Activated CD4-positive, alpha-beta T cell treated with anti-CD3 and anti-CD28 coated beads, Interleukin-10, Interleukin-2, amounts not matched to agents 100 ng/mL and 50 ng/mL, durations not matched to agents 16 hours and 8 hours (primary cell): ENCODE data around the gene ZBTB47.

Experiments
- DNase-seq: peaks from one replicate; pipeline ENCODE4 v3.0.0-alpha.2; 2020

The ZBTB47 gene

DNA sequence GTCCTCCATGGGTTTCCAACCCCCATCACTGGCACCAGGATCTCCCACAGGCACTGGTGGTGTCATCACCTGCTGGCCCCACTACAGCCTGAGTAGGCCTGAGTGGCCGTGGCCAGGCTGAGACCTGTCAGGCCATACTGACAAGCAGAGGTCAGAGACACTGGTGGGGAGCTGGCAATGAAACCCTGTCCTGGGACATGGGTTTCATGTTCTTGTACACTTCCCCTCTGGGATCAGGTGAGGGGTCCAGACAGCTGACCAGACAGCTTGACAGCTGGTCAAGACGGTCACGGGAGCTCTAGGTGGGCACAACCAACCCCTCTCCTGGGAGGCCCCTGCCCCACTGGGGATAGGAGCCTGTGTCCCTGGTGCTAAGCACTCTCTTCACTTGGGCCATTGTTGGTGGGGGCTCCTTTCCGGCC lies 13.1 kb downstream of the ZBTB47 start:
- DNase-seq, result no peak

DNA sequence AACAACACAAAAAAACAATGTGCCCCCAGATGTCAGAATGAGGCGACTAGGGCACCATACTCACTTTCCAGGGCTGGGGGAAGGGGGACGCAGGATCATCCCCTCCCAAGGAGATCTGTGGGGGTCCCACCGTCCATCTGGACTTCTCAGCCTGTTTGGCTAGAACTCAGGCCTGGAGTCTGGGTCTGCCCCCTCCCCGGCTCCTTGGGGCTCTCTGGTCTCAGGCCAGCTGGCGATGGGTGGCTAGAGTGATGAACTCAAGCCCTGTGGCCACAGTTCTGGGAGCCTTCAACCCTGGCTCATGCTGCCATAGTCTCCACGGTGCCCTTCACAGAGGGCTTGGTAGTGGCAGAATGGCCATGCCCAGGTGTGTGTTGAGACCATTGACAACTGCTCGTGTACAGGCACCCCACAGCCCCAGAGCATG lies 13.6 kb downstream of the ZBTB47 start:
- no peak for DNase-seq

DNA sequence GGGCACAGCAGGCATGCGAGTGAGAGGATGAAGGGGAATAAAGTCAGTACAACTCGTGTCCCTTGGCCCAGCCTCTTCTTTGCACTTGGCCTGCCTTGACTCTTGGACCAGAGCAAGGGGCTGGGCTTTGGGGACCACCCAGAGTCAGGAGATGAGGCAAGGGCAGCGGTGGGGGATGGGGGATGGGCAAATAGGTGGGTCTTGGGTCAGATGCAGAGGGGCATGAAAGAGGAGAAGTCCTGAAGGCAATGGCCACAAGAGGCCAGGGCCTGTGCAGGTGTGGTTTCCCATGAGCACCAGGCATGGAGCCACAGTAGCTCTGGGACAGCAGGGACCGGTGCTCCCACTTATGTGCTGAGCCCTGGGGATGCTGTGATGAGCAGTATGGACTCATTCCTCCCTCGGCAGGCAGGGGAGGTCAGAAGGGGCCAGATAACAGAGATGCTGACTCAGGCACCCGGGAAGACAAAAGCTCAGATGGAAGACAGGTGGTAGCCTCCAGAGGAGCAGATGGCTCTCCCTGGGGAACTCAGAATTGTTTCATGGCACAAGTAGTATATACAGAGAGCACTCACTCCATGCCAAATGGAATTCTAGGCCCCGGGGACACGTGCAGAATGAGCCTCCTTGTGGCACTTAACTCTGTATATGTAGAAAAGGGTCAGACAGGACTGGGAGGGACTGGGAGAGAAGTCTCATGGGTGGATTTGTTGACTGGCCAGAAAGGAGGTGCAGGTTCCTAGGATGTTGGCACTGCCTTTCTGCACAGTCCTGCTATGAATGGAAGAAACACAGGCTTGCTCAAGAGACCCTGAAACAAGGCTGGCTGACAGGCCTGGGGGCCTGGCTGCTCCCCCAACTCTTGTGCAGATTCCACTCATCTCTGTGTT lies 14.3 kb downstream of the ZBTB47 start:
- DNase-seq, result no peak

DNA sequence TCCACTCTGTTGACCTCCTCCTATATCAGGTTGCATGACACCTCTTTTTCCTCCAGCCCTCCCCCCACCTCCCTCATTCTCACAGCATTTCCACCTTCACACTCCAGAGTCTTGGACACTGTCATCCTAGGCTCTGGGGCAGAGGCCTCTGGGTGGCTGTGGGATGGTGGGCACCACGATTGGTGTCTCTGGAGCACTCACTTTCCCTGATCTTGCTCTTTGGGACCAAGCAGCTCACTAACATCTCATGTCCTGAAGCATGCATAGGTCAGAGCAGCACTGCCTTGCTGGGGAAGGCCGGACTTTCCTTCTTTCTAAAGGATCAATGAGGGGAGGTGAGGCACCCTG lies 14.9 kb downstream of the ZBTB47 start:
- no peak for DNase-seq

DNA sequence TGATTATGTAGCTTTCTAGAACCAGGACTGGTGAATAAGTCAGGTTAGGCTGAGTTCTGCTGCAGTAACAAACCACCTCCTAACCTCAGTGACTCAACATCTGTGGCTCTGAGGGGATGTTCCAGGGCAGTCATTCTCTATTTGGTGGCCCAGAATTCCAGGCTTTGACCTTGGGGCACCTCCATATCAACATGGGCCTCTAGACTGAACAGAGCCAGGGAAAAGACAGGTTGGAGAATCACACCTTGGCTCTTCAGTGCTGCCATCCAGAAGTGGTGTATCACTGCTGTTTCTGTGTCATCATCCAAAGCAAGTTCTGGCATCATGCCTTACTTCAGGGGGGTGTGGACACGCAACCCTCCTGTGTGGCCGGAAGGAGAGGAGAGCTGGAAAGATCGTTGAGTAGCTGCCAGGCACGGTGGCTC lies 15.3 kb downstream of the ZBTB47 start:
- no peak for DNase-seq

DNA sequence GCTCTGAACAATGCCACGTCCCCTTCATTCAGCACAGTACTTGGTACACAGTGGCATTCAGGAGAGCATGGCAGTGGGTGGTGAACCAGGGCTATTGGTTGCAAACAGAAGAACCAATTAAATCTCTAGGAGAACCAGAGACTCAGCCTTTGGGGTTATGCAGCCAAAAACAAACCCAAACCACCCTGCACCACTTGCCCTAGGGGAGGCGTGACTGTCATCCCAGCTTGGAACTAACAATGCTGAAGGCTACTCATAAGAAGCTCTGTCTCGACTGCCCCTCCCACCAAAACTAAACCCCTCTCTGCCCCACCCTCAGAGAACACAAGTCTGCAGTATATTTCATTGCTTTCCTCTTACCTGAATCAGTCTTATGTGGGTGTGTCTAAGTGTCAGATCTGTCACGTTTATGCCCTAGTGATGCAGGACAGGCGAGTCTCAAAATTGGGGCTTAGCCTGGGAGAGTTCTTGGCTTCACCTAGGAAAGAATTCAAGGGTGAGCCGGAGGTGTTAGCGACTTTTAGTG lies 16.6 kb downstream of the ZBTB47 start:
- DNase-seq, result no peak

DNA sequence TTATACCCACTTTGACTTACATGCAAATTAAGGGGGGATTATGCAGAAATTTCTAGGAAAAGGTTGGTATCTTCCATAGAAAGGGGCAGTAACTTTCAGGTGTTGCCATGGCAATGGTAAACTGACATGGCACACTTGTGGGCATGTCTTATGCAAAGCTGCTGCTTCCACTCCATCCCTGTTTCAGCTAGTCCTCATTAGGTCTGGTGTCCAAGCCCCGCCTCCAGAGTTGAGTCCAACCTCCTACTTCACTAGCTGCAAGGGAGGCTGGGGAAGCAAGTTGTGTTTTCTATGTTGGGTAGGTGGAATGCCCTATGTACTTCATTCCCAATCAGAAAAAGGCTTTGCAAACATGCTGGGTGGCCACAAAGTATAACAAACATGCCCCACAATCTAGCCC lies 17.2 kb downstream of the ZBTB47 start:
- no peak for DNase-seq

DNA sequence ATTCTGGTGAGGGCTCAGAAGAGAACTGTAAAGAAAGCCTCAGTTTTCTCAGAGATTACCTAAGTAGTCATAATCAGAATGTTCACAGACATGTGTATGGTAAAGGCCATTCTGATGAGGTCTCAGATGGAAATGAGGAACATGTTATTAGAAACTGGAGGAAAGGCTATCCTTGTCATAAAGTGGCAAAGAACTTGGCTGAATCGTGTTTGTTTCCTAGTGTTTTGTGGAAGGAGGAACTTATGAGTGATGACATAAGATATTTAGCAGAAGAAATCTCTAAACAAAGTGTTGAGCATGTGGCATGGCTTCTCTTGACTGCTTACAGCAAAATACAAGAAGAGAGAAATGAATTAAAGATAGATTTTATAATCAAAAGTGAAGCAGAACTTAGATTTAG lies 19.0 kb downstream of the ZBTB47 start:
- no peak for DNase-seq

DNA sequence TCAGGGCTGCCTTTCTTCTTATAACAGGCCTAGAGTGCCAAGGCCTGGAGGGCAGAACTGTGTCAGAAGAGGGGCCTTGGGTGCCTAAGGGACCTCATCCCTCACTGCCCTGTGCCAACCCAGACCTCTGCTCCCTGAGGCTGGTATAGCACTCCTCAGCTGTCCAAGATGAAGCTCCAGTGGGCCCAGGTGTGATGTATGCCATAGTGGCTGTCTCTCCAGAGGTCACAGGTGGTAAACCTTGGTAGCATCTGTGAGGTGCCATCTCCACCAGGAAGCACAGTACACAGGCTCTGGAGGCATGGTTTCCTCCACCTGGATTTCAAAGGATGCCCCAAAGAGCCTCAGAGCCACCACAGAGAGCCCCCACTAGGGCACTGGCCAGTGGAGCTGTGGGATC lies 19.6 kb downstream of the ZBTB47 start:
- DNase-seq, result no peak

DNA sequence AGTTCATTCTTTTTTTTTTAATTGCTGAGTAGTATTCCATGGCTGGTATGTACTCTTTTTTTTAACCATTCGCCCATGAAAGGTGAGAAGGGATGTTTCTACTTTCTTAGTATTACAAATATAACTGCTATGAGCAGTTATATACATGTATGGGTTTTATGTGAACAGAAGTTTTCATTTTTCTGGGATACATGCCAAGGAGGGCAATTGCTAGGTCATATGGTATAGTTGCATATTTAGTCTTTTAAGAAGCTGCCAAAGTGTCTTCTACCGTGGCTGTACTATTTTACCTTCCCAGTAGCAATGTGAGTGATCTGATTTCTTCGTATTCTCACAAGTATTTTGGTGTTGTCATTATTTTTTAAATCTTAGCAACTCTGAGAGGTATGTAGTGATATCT lies 20.6 kb downstream of the ZBTB47 start:
- no peak for DNase-seq

DNA sequence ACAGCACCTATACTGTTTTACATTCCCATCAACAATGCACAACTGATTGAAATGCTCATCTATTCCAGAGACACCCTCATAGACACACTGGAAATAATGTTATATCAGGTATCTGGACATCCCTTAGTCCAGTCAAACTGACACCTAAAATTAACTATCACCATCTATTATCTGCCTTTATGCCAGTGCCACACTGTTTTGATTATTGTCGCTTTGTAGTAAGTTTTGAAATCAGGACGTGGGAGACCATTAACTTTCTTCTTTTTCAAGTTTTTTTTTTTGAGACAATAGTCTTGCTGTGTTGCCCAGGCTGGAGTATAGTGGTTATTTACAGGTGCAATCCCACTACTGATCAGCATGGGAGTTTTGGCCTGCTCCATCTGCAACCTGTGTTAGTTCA lies 22.4 kb downstream of the ZBTB47 start:
- no peak for DNase-seq

DNA sequence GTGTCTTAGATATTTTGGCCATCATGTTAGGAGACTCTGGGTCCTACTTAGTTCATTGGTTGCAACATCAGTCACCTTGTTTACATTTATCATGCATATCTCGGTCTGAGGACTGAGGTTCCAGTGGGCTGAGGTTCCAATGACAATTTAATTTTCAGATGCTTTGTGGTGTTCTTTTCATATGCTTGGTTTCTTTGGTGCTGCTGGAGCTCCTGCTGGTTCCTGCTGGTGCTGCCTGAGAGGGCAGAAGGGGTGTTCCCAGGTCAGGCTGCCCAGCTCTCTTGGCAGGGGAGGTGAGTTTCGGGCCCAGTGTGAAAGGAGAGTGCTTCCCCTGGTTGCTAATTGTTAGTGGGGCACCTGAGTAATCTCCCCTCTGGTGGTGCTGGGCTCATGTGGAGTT lies 24.9 kb downstream of the ZBTB47 start:
- no peak for DNase-seq

DNA sequence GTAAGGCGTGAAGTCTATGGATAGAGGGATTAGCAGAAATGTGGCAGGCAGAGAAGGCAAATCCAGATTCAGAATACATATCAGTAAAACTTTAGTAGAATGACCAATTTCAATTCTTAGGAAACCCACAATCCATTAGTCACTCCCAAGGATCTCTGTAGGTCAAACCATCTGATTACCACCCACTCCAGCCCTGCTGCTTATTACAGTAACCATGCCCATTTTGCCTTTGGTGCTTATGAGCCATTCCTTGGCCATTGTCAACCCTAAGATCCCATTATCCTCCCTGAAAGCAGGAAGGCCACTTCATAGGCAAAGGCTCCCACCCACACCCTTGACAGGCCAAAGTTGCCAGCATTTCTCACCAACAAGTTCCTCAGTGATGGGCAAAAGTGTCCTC lies 26.8 kb downstream of the ZBTB47 start:
- DNase-seq, result no peak

DNA sequence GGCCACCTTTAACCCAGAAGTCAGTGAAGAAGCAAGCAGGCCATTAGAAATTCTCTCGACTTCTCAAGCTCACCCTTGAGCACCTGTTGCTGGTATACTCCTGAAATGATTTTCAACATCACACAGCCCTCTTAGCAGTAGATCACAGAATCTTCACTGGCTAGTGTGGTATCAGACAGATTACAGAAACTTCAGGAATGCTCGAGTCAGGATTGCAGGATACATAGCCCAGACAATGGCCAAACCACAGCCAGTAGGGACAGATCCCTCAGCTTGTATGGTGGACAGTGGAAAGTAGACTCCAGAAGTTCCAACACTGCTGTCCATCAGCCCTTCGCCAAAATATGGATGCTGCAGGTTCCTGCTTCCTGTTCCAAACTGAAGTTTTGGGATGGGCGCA lies 27.3 kb downstream of the ZBTB47 start:
- DNase-seq, result no peak

DNA sequence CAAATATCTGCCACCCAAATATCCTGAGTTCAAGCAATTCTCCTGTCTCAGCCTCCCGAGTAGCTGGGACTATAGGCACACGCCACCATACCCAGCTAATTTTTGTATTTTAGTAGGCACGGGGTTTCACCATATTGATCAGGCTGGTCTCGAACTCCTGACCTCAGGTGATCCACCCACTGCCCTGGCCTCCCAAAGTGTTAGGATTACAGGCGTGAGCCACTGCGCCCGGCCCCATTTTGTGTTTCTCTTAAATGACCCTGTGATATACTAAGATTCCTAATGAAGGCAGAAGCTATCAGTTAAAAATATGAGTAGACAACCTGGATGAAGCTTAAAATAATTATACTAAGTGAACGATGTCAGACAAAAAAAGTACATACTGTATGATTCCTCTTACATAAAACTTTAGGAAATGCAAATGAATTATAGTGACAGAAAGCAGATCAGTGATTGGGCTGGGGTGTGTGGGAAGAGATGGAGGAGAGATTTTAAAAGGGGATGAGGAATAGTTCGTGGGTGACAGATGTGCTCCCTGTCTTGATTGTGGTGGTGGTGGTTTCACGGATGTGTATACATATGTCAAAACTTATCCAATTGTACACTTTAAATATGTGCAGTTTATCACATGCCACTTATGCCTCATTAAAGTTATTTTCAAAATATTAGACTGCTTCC lies 28.0 kb downstream of the ZBTB47 start:
- no peak for DNase-seq

DNA sequence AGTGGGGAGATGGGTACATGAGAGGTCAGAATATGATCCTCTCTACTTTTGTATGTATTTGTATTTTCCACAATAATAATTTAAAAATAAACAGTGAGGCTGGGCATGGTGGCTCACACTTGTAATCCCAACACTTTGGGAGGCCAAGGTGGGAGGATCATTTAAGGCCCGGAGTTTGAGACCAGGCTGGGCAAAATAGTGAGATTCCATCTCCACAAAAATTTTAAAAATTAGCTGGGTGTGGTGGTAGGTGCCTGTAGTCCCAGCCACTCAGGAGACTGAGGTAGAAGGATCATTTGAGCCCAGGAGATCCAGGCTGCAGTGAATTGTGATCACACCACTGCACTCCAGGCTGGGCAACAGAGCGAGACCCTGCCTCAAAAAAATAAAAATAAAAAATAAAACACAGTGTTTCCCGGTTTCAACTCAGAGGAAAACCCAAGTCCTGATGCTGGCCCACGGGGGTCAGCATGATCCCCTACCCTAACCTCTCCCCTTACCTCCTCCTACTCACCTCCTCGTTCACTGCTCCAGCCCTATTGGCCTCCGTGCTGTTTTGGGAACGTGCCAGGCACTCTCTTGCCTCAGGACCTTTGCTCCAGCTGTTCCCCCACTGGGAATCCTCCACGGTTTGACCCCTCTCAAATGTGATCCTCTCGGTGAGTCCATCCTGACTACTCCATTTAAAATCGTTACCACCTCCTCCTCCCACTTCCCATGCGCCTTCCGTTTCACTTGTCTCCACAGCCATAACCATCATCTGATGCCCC lies 29.0 kb downstream of the ZBTB47 start:
- no peak for DNase-seq

DNA sequence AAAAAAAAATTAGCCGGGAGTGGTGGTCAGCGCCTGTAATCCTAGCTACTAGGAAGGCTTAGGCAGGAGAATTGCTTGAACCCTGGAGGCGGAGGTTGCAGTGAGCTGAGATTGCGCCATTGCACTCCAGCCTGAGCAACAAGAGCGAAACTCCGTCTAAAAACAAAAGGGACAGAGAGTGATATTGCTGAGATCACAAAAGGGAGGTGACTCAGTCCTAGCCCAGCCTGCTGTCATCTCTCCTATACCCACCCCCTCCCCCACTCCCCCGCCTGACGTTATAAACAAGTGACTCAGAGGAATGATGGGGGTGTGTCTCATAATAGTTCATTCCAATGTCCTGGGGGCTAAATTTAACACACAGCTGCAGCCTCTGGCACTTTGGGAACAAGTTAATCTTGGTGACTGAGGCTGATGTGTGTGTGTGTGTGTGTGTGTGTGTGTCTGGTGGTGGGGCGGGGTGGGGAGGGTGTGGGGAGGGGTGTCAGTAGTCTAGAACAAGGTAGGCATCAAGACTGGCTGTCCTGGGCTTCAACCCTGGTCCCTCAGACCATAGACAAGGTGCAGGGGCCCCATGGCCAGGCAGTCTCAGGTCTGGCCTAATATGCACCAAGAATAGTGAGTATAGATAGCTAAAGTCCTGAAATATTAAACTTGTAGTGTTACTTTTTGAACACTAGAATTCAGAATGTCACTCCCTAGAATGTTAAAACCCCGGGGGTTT lies 30.5 kb downstream of the ZBTB47 start:
- peak; percentile 77 for DNase-seq

DNA sequence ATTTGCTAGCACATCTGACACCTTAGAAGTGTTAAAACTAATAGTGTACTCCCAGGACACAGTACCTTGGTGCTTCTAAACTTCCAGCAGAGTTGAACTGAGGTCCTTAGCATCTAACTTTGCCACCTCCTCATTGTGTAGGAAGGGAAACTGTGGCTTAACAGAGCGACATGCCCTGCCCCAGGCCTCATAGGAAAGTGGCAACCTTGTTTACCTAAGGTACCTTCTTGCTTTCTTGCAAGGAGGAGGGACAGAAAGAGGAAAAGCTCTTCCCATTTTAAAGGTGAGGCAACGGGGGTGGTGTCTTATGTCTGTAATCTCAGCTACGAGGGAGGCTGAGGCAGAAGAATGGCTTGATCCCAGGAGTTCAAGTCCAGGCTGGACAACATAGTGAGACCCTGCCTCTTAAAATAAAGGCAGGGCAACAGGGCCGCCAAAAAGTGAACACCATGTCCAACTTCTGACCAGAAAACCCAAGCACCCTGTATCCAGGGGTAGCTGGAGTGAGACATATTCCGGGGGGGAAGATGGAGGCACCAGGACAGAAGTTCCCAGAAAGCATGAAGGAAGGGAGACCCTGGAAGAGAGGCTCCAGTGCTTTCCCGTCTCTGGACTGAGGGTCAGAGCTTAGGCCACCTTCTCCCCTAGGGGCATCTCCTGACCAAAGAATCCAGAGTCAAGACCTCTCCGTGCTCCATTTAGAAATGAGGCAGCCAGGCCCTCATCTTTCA lies 31.3 kb downstream of the ZBTB47 start:
- no peak for DNase-seq

DNA sequence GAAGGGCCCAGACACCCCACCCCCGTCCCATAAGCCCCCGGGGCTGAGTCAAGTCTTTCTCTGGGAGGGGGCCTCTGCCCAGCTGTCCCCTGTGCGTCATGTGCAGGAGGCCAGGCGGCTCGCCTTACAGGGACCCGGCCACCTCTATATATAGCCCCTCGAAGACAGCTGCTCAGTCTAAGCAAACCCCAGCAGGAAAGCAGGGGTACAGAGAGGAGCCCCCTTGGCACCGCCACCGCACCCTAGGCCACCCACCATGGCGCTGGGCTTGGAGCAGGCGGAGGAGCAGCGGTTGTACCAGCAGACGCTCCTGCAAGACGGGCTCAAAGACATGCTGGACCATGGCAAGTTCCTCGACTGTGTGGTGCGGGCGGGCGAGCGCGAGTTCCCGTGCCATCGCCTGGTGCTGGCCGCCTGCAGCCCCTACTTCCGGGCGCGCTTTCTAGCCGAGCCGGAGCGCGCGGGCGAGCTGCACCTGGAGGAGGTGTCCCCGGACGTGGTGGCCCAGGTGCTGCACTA lies 31.9 kb downstream of the ZBTB47 start, which contains the start of gene KLHL40:
Gene KLHL40, plus strand, starts transcription at position 175 of the 519 bp plus-strand sequence. Its CDS starts 82 bp downstream, at position 257.
- no peak for DNase-seq

DNA sequence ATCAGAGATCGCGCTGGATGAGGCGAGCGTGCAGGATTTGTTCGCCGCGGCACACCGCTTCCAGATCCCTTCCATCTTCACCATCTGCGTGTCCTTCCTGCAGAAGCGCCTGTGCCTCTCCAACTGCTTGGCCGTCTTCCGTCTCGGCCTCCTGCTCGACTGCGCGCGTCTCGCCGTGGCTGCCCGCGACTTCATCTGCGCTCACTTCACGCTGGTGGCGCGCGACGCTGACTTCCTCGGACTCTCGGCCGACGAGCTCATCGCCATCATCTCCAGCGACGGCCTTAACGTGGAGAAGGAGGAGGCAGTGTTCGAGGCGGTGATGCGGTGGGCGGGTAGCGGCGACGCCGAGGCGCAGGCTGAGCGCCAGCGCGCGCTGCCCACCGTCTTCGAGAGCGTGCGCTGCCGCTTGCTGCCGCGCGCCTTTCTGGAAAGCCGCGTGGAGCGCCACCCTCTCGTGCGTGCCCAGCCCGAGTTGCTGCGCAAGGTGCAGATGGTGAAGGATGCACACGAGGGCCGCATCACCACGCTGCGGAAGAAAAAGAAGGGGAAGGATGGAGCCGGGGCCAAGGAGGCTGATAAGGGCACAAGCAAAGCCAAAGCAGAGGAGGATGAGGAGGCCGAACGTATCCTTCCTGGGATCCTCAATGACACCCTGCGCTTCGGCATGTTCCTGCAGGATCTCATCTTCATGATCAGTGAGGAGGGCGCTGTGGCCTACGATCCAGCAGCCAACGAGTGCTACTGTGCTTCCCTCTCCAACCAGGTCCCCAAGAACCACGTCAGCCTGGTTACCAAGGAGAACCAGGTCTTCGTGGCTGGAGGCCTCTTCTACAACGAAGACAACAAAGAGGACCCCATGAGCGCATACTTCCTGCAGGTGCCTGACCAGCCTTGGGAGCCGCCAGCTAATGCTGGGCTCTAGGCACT lies 32.7 kb downstream of the ZBTB47 start:
- no peak for DNase-seq
